K562 (cell line): ENCODE measurements around the gene CACNG1. TPM values are rescaled to one million over a fixed set of nuclear protein-coding genes. Genes with fewer than 3 reads are reported as not detected.

Experiments used
- ATAC-seq: fragments of 200-7000 bp; cut with Tn5 transposase; 3 replicates; pipeline ENCODE4 v1.9.1; 2020; ENCODE audit warnings: moderate library complexity
- BruUV-seq: library from RNA; stranded (reverse); fragments of 400-500 nt; replicated peaks from 2 replicates; lab custom pipeline; 2021; lab: Mats Ljungman, UMichigan
- CTCF ChIA-PET: fragments of 300-600 bp; formaldehyde crosslinking; extraction: SDS; loops from one replicate; lab custom pipeline; 2021; ENCODE audit warnings: low intra/inter-chr PET ratio; lab: Yijun Ruan, JAX
- POLR2A ChIA-PET: fragments of 300-600, 350-650 bp; sonication (Branson Sonifier 250); formaldehyde crosslinking; extraction: SDS; loops from one replicate; lab custom pipeline; 2021; ENCODE audit warnings: antibody characterized with exemption, inconsistent platforms; lab: Yijun Ruan, JAX
- DNase-seq, 4 experiments: peaks; one replicate each; pipeline versions ENCODE4 v3.0.0 to v3.0.0-alpha.2; 2011 to 2018; ENCODE audit warnings: low spot score in 3 of 4, mixed read lengths in 3 of 4; ENCODE audit errors: extremely low read depth in 1 of 4
- FAIRE-seq: peaks from 2 replicates; lab custom pipeline; 2011; peaks lifted over from hg19 to GRCh38; lab: Jason Lieb, UNC
- H2AFZ ChIP-seq: 2 replicates; pipeline ENCODE4 v1.6.0; 2011; ENCODE audit warnings: low read depth, low read length, control low read depth, inconsistent platforms
- H3K27ac ChIP-seq: fragments of 200-600 bp; 3 replicates; pipeline ENCODE4 v1.8.0; 2011; ENCODE audit warnings: low read depth, mild to moderate bottlenecking, control low read depth, inconsistent platforms, low read length, moderate library complexity, mixed read lengths; ENCODE audit errors: extremely low read depth
- H3K27me3 ChIP-seq, 2 experiments: fragments of 300-600 bp in 1 of 2; 2 replicates in 1 of 2; 3 replicates in 1 of 2; pipeline versions ENCODE4 v1.6.0 to v1.8.0; 2011; ENCODE audit warnings: inconsistent platforms in 2 of 2, low read length in 2 of 2, mild to moderate bottlenecking in 1 of 2, mixed read lengths in 1 of 2, moderate library complexity in 1 of 2; ENCODE audit not compliant: control insufficient read depth in 2 of 2, insufficient read depth in 2 of 2
- H3K36me3 ChIP-seq: fragments of 300-600 bp; 3 replicates; pipeline ENCODE4 v1.8.0; 2011; ENCODE audit warnings: mild to moderate bottlenecking, low read length, inconsistent platforms; ENCODE audit not compliant: control insufficient read depth, insufficient read depth
- H3K4me1 ChIP-seq, 2 experiments: fragments of 200-600 bp in 1 of 2; replicated peaks in 1 of 2; 2 replicates in 1 of 2; 3 replicates in 1 of 2; pipeline versions ENCODE4 v1.5.1 to v1.8.0; 2011; ENCODE audit warnings: inconsistent platforms in 2 of 2, low read length in 2 of 2, mild to moderate bottlenecking in 1 of 2, mixed read lengths in 1 of 2, moderate library complexity in 1 of 2; ENCODE audit not compliant: control insufficient read depth in 2 of 2, insufficient read depth in 2 of 2
- H3K4me2 ChIP-seq: 2 replicates; pipeline ENCODE4 v1.6.1; 2011; ENCODE audit warnings: low read length, control low read depth, inconsistent platforms, mixed read lengths; ENCODE audit not compliant: insufficient read depth
- H3K4me3 ChIP-seq: fragments of 200-600 bp; sonication (generic), shearing (Covaris generic); 2 replicates; pipeline ENCODE4 v1.5.1; 2016; ENCODE audit warnings: control low read depth, inconsistent platforms
- H3K79me2 ChIP-seq: fragments of 200-600 bp; 3 replicates; pipeline ENCODE4 v1.8.0; 2011; ENCODE audit warnings: low read length, inconsistent platforms; ENCODE audit not compliant: control insufficient read depth, insufficient read depth
- H3K9ac ChIP-seq, 2 experiments: 2 replicates each; pipeline versions ENCODE4 v1.6.0 to v1.6.1; 2011; ENCODE audit warnings: low read depth in 2 of 2, low read length in 2 of 2, control low read depth in 1 of 2, inconsistent platforms in 1 of 2, mild to moderate bottlenecking in 1 of 2, mixed read lengths in 1 of 2; ENCODE audit not compliant: insufficient read depth in 1 of 2
- H3K9me1 ChIP-seq: one replicate; pipeline ENCODE4 v1.6.0; 2011; ENCODE audit warnings: inconsistent platforms, mild to moderate bottlenecking, low read length, moderate library complexity; ENCODE audit not compliant: control insufficient read depth, insufficient read depth
- H3K9me3 ChIP-seq: replicated peaks from 2 replicates; pipeline ENCODE4 v1.5.1; 2011; ENCODE audit warnings: low read depth, low read length, inconsistent platforms; ENCODE audit not compliant: control insufficient read depth, insufficient read depth
- H4K20me1 ChIP-seq: replicated peaks from 2 replicates; pipeline ENCODE4 v1.6.1; 2011; ENCODE audit warnings: low read length, inconsistent platforms, mixed read lengths; ENCODE audit not compliant: control insufficient read depth, insufficient read depth
- BCL6 ChIP-seq: fragments of 250-450 bp; sonication (Bioruptor Pico); IDR thresholded peaks from 2 replicates; pipeline ENCODE4 v1.4.0; 2020
- CBFA2T2 ChIP-seq: fragments of 450-650 bp; conservative IDR thresholded peaks from 2 replicates; pipeline ENCODE4 v1.6.1; 2017; ENCODE audit warnings: mild to moderate bottlenecking
- CBFB ChIP-seq: sonication (generic); formaldehyde crosslinking; IDR thresholded peaks from 2 replicates; pipeline ENCODE4 v1.4.0; 2020; ENCODE audit warnings: mild to moderate bottlenecking, missing genetic modification reagents
- DPF2 ChIP-seq: fragments of 450-650 bp; IDR thresholded peaks from 2 replicates; pipeline ENCODE4 v1.6.1; 2016
- EP300 ChIP-seq: IDR thresholded peaks from 2 replicates; pipeline ENCODE4 v1.6.1; 2012; ENCODE audit warnings: low read length, improper control_type of control experiment
- YY1 ChIP-seq, 3 experiments: IDR thresholded peaks; 2 replicates each; pipeline ENCODE4 v1.6.1; 2011; ENCODE audit warnings: low read length in 2 of 3, mild to moderate bottlenecking in 2 of 3, moderate library complexity in 2 of 3, borderline replicate concordance in 1 of 3, control low read depth in 1 of 3, low read depth in 1 of 3; ENCODE audit not compliant: insufficient read depth in 3 of 3, insufficient replicate concordance in 2 of 3, control insufficient read depth in 1 of 3, insufficient read length in 1 of 3; ENCODE audit errors: extremely low read depth in 1 of 3
- ZNF224 ChIP-seq: sonication (generic); formaldehyde crosslinking; IDR thresholded peaks from 2 replicates; pipeline ENCODE4 v1.8.0; 2022; ENCODE audit warnings: mild to moderate bottlenecking, missing genetic modification reagents
- ZNF561 ChIP-seq: fragments of 450-650 bp; formaldehyde crosslinking; conservative IDR thresholded peaks from 2 replicates; pipeline ENCODE4 v1.4.0; 2020; ENCODE audit warnings: mild to moderate bottlenecking, moderate library complexity
- ZNF75A ChIP-seq: fragments of 450-650 bp; formaldehyde crosslinking; IDR thresholded peaks from 2 replicates; pipeline ENCODE4 v1.4.0; 2020; ENCODE audit warnings: mild to moderate bottlenecking
- ZNF76 ChIP-seq: fragments of 250-450 bp; sonication (Bioruptor Pico); IDR thresholded peaks from 2 replicates; pipeline ENCODE4 v1.4.0; 2020; ENCODE audit warnings: mild to moderate bottlenecking, moderate library complexity, borderline replicate concordance
- WGBS: fragments of 100-300 bp; shearing (Covaris generic); methylation state at CpG from one replicate; pipeline ENCODE4 v1.1.6; 2016; ENCODE audit warnings: low coverage, mixed read lengths; ENCODE audit not compliant: insufficient coverage; ENCODE audit errors: missing lambda C conversion rate; 5-methylcytosine and 5-hydroxymethylcytosine counted together
- in situ Hi-C: fragments of 300-500 bp; cut with MboI; formaldehyde crosslinking; loops from 4 replicates; pipeline ENCODE4 v1.15.0; 2018; ENCODE audit warnings: inconsistent platforms, mixed read lengths
- intact Hi-C: fragments of 100-400 bp; cut with micrococcal nuclease; formaldehyde crosslinking; loops from 2 replicates; pipeline ENCODE4 v1.14.2; 2022
- polyA plus RNA-seq, 8 experiments: library from polyadenylated mRNA; depleted of rRNA in 4 of 8; stranded (reverse) in 5 of 8; unstranded in 3 of 8; fragments of >200 nt; fragmentation: Nextera tagmentation in 2 of 8; fragmentation: Illumina TruSeq in 1 of 8; extraction: Ambion mirVana in 2 of 8; extraction: Trizol in 1 of 8; gene quantifications; 2 replicates each; pipeline versions ENCODE4 v1.2.1 to v1.2.3, GENCODE V29; 2011 to 2014; ENCODE audit warnings: inconsistent platforms in 1 of 8, missing spikeins in 1 of 8
- total RNA-seq, 7 experiments: library from RNA; depleted of rRNA in 6 of 7; stranded (reverse); fragments of >200 nt in 6 of 7; fragmentation: Illumina TruSeq in 2 of 7; extraction: Trizol in 2 of 7; gene quantifications; 2 replicates each; pipeline versions ENCODE4 v1.2.1 to v1.2.3, GENCODE V29; 2011 to 2021; ENCODE audit warnings: low replicate concordance in 1 of 7
- TF ChIP-seq, protein P1 (sequence below): fragments of 250-450 bp; sonication (Bioruptor Pico); IDR thresholded peaks from 2 replicates; pipeline ENCODE4 v1.8.0; 2022; ENCODE audit warnings: inconsistent platforms

Gene CACNG1
- total and polyA plus RNA-seq, 9 of the 15 experiments (the other 6 are each of a cell fraction or from before 2014, with no cell fraction given) = not detected

DNA sequence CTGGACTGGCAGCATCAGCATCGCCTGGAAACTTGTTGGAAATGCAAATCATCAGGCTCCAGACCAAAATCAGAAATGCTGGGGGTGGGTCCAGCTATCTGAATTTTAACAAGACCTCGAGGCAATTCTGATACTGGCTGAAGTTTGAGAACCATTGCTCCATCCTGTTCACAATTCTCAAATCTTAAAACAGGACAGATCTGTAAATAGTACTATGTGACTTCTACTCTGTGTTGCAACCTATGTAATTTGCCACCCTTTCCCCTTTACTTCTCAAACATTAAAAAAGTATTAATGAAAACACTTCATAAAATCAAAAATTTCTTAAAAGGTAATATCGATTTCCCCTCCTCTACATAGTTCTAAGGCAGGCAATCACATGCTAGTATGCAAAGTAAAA is 28.5 kb downstream of the CACNG1 start (continued):
- TF ChIP-seq EP300 = no peak

DNA sequence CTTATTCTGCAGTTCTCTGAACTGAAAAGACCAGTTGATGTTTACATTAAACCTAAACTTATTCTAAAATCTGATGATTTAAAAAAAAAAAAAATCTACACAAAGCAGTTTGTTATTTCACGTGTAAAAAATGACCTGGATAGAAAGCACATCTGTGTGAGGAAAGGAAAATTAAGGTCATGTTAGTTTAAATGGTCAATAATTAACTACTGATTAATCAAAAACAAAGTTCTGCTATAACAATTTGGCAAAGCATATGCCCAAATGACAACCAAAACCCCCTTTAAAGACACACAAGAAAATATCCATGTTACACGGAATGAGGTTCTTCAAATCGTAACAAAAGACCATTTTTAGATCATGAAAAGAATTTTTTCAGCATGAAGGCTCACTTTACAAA is 30.4 kb downstream of the CACNG1 start:
- ATAC-seq = no peak
- POLR2A ChIA-PET = interaction anchor here (0.7 to 1.0 kb wide), 2 partner anchors 8 to 72 kb away, joined by 4 read pairs; no protein-coding TSS in a partner anchor

More for the DNA sequence above, 30.4 kb downstream of the CACNG1 start:
- H3K4me3 ChIP-seq = no peak overlapping the region
- FAIRE-seq (no peak), DNase-seq (no peak)
- H3K27me3 ChIP-seq = no peaks in the 10 kb centered on the region
- no peak overlapping the region for H3K9ac ChIP-seq
- in situ Hi-C loops (no loop called here), intact Hi-C loops (no loop called here)
- no peak overlapping the region for H3K27ac ChIP-seq
- TF ChIP-seq ZNF75A (CRISPR knock-in tag) = no peak
- TF ChIP-seq DPF2 = no peak
- no peak for TF ChIP-seq ZNF561 (CRISPR knock-in tag)
- TF ChIP-seq CBFB (CRISPR knock-in tag) = no peak
- no peak for TF ChIP-seq CBFA2T2
- no peak for TF ChIP-seq YY1 (IDR thresholded peaks at IDR 0.05; ENCODE audit: borderline replicate concordance in 1 of 3, control insufficient read depth in 1 of 3, extremely low read depth in 1 of 3, insufficient read depth in 3 of 3, insufficient read length in 1 of 3, insufficient replicate concordance in 2 of 3, low read depth in 1 of 3, low read length in 2 of 3)
- TF ChIP-seq, protein P1, sequence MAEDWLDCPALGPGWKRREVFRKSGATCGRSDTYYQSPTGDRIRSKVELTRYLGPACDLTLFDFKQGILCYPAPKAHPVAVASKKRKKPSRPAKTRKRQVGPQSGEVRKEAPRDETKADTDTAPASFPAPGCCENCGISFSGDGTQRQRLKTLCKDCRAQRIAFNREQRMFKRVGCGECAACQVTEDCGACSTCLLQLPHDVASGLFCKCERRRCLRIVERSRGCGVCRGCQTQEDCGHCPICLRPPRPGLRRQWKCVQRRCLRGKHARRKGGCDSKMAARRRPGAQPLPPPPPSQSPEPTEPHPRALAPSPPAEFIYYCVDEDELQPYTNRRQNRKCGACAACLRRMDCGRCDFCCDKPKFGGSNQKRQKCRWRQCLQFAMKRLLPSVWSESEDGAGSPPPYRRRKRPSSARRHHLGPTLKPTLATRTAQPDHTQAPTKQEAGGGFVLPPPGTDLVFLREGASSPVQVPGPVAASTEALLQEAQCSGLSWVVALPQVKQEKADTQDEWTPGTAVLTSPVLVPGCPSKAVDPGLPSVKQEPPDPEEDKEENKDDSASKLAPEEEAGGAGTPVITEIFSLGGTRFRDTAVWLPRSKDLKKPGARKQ (CRISPR knock-in tag) = no peak
- TF ChIP-seq BCL6 (CRISPR knock-in tag) = no peak
- TF ChIP-seq ZNF224 (CRISPR knock-in tag) = no peak
- TF ChIP-seq ZNF76 (CRISPR knock-in tag) = no peak
- WGBS = 67% methylated on average over 3 of the region's 3 CpGs
- peaks cover 24% of the 10 kb centered on the region for H3K36me3 ChIP-seq
- no TSS peak for BruUV-seq
- H2AFZ ChIP-seq = no peak overlapping the region
- H4K20me1 ChIP-seq = no peaks in the 10 kb centered on the region
- H3K9me3 ChIP-seq = no peaks in the 10 kb centered on the region
- no peaks in the 10 kb centered on the region for H3K4me1 ChIP-seq
- no peaks in the 10 kb centered on the region for H3K9me1 ChIP-seq
- no peaks in the 10 kb centered on the region for H3K79me2 ChIP-seq
- H3K4me2 ChIP-seq = no peak overlapping the region
- CTCF ChIA-PET = no interaction called here
